Ishikawa (cell line): ENCODE results near the gene COL4A2.

ENCODE experiments used
- CEBPB ChIP-seq: IDR thresholded peaks from 2 replicates; pipeline ENCODE4 v1.6.1; 2012
- CREB1 ChIP-seq: IDR thresholded peaks from 2 replicates; pipeline ENCODE4 v1.6.1; 2012; ENCODE audit warnings: low read depth
- EGR1 ChIP-seq: IDR thresholded peaks from 2 replicates; pipeline ENCODE4 v1.6.1; 2012
- EP300 ChIP-seq: IDR thresholded peaks from 2 replicates; pipeline ENCODE4 v1.6.1; 2012; ENCODE audit warnings: borderline replicate concordance
- FOXM1 ChIP-seq: IDR thresholded peaks from 2 replicates; pipeline ENCODE4 v1.6.1; 2012; ENCODE audit warnings: low read depth, borderline replicate concordance
- NFIC ChIP-seq: IDR thresholded peaks from 2 replicates; pipeline ENCODE4 v1.6.1; 2012
- RAD21 ChIP-seq: IDR thresholded peaks from 2 replicates; pipeline ENCODE4 v1.6.1; 2012; ENCODE audit warnings: low read depth
- TAF1 ChIP-seq: IDR thresholded peaks from 2 replicates; pipeline ENCODE4 v1.6.1; 2012; ENCODE audit warnings: low read depth, mild to moderate bottlenecking
- TCF12 ChIP-seq: IDR thresholded peaks from 2 replicates; pipeline ENCODE4 v1.6.1; 2012; ENCODE audit warnings: low read depth
- TEAD4 ChIP-seq: IDR thresholded peaks from 2 replicates; pipeline ENCODE4 v1.6.1; 2012
- YY1 ChIP-seq: IDR thresholded peaks from 2 replicates; pipeline ENCODE4 v1.6.1; 2012; ENCODE audit warnings: low read depth
- ZBTB7A ChIP-seq: IDR thresholded peaks from 2 replicates; pipeline ENCODE4 v1.6.1; 2012; ENCODE audit warnings: low read depth
- TF ChIP-seq, protein P1 (sequence below): IDR thresholded peaks from 2 replicates; pipeline ENCODE4 v1.6.1; 2012
- TF ChIP-seq, protein P2 (sequence below): IDR thresholded peaks from 2 replicates; pipeline ENCODE4 v1.6.1; 2012; ENCODE audit warnings: low read depth, mild to moderate bottlenecking
- TF ChIP-seq, protein P3 (sequence below): IDR thresholded peaks from 2 replicates; pipeline ENCODE4 v1.6.1; 2012

The COL4A2 gene

DNA sequence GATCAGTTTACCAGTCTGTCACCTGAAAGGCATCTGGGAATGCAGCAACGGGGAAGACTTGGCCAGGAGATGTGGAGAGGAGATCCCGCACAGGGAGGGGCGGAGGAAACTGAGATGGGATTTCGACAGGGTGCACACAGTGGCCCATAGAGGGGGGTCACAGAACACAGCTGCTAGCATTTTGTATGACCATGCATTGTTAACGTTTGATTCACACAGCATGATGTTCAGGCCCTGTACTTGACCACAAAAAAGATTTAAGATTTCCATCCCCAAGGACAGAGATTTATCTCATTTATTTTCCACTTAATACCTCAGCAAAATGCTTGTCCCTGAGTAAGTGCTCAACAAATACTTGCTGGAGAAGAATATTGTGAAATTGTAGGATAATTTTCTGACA, 191.2 kb downstream of the COL4A2 start:
- no peak for TF ChIP-seq EP300
- no peak for TF ChIP-seq RAD21
- TF ChIP-seq, protein P1, sequence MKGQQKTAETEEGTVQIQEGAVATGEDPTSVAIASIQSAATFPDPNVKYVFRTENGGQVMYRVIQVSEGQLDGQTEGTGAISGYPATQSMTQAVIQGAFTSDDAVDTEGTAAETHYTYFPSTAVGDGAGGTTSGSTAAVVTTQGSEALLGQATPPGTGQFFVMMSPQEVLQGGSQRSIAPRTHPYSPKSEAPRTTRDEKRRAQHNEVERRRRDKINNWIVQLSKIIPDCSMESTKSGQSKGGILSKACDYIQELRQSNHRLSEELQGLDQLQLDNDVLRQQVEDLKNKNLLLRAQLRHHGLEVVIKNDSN: no peak
- no peak for TF ChIP-seq TAF1
- TF ChIP-seq YY1: no peak
- TF ChIP-seq, protein P2, sequence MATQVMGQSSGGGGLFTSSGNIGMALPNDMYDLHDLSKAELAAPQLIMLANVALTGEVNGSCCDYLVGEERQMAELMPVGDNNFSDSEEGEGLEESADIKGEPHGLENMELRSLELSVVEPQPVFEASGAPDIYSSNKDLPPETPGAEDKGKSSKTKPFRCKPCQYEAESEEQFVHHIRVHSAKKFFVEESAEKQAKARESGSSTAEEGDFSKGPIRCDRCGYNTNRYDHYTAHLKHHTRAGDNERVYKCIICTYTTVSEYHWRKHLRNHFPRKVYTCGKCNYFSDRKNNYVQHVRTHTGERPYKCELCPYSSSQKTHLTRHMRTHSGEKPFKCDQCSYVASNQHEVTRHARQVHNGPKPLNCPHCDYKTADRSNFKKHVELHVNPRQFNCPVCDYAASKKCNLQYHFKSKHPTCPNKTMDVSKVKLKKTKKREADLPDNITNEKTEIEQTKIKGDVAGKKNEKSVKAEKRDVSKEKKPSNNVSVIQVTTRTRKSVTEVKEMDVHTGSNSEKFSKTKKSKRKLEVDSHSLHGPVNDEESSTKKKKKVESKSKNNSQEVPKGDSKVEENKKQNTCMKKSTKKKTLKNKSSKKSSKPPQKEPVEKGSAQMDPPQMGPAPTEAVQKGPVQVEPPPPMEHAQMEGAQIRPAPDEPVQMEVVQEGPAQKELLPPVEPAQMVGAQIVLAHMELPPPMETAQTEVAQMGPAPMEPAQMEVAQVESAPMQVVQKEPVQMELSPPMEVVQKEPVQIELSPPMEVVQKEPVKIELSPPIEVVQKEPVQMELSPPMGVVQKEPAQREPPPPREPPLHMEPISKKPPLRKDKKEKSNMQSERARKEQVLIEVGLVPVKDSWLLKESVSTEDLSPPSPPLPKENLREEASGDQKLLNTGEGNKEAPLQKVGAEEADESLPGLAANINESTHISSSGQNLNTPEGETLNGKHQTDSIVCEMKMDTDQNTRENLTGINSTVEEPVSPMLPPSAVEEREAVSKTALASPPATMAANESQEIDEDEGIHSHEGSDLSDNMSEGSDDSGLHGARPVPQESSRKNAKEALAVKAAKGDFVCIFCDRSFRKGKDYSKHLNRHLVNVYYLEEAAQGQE: no peak
- TF ChIP-seq FOXM1: no peak
- TF ChIP-seq, protein P3, sequence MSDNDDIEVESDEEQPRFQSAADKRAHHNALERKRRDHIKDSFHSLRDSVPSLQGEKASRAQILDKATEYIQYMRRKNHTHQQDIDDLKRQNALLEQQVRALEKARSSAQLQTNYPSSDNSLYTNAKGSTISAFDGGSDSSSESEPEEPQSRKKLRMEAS: no peak
- no peak for TF ChIP-seq EGR1

DNA sequence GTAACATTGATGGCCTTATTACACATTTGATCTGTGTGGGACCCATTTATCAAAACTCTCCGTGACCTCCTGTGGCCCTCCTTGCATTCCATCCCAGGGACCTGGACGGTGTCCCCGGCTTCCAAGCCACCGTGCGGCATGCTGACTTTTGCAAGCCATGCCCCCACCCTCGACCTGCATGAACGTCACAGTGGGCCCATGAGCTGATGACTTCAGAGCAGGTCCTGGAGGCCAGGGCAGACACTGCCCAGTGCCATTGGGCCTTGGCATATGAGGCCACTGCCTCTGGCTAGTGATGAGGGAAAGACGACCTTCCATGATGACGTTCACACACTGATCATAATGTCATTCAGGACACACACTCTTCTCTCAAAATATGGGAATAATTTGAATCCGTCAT, 191.7 kb downstream of the COL4A2 start:
- no peak for TF ChIP-seq CREB1
- no peak for TF ChIP-seq NFIC
- TF ChIP-seq TEAD4: no peak
- TF ChIP-seq EGR1: no peak
- no peak for TF ChIP-seq RAD21
- no peak for TF ChIP-seq TAF1
- no peak for TF ChIP-seq ZBTB7A
- TF ChIP-seq, protein P3: no peak
- TF ChIP-seq, protein P2: no peak
- TF ChIP-seq, protein P1: no peak
- TF ChIP-seq YY1: no peak
- no peak for TF ChIP-seq CEBPB

DNA sequence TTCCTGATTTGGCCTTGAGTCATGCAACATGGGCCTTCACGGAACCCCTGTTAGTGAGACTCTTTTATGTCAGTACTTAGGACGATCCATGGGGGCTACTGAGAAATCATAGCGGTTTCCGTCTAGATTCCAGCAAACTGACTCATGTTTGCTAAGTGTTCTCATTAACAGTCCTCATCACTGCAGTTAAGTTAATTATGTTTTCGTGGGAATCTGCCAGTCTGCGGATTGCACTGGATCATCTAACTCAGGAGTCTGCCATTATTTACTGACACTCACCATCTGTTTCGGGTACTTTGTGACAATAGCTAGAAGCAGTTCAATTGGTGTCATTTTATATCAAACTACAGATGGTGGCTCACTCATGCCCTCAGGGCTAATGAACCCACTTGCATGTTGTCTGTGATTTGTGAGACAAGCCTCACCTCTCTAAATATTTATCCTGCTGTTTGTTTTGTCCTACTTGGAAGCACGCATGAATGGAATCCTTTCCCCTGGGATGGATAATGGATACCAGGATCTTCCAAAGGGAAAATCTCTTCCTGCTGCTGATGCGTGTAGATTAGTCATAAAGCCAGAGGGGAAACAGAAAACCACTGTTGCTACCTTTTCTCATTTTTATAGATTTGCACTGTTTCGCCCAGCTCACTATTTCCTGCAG, 192.7 kb downstream of the COL4A2 start:
- no peak for TF ChIP-seq TCF12
- TF ChIP-seq TEAD4: no peak
- TF ChIP-seq CEBPB: no peak
- TF ChIP-seq NFIC: no peak
- TF ChIP-seq EP300: no peak
- TF ChIP-seq CREB1: no peak
- TF ChIP-seq, protein P2: no peak
- no peak for TF ChIP-seq YY1
- no peak for TF ChIP-seq TAF1
- no peak for TF ChIP-seq RAD21
- TF ChIP-seq, protein P1: no peak
- TF ChIP-seq EGR1: no peak
- TF ChIP-seq, protein P3: no peak
- TF ChIP-seq ZBTB7A: no peak
- TF ChIP-seq FOXM1: no peak

DNA sequence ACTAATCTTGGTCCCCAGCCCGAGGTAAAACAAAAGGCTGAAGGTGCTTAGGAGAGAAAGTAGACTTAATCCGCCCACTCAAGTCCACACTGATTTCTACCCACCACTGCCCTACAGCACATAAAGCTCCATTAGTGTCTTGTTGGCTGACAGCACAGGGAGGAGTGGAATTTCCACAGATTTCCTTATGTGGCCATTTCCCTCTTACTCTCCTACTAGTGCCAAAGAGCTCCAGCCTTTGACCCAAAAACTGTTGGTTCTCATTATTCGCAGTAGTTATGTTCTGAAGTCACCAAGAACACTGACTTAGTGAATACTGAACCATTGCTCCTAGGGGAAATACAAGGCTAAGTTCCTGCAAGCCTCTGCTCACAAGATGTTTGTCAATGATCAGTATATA, 193.3 kb downstream of the COL4A2 start:
- TF ChIP-seq ZBTB7A (no peak), TCF12 (no peak), CREB1 (no peak), TAF1 (no peak), RAD21 (no peak), EP300 (no peak), YY1 (no peak), FOXM1 (no peak), EGR1 (no peak), NFIC (no peak), CEBPB (no peak), TEAD4 (no peak)
- TF ChIP-seq, protein P3: no peak
- TF ChIP-seq, protein P1: no peak
- TF ChIP-seq, protein P2: no peak
